HEK293 (cell line): ENCODE results near the gene PRTG.
A peak's percentile ranks its signal among the peaks of the same experiment; 100 is the strongest.

Experiments used
- CTCF ChIA-PET: fragments of 350-600 bp; formaldehyde crosslinking; extraction: SDS; loops from one replicate; lab custom pipeline; 2021; ENCODE audit warnings: antibody characterized with exemption; lab: Yijun Ruan, JAX
- POLR2A ChIA-PET: fragments of 300-600 bp; formaldehyde crosslinking; extraction: SDS; loops from one replicate; lab custom pipeline; 2020; ENCODE audit warnings: antibody characterized with exemption, inconsistent platforms; lab: Yijun Ruan, JAX
- H3K27ac ChIP-seq: fragments of 200-500 bp; sonication (Bioruptor generic); 2 replicates; pipeline ENCODE4 v1.5.1; 2014; ENCODE audit warnings: low read depth, low read length, control low read depth, inconsistent platforms; ENCODE audit errors: extremely low read depth
- H3K36me3 ChIP-seq, 2 experiments: fragments of 200-500 bp in 1 of 2; sonication (Bioruptor generic) in 1 of 2; 1 replicate in 1 of 2; 2 replicates in 1 of 2; pipeline ENCODE4 v1.5.1; 2014 to 2017; ENCODE audit warnings: inconsistent platforms in 2 of 2, low read length in 2 of 2; ENCODE audit not compliant: control insufficient read depth in 2 of 2, insufficient read depth in 1 of 2
- H3K4me1 ChIP-seq: fragments of 200-500 bp; sonication (Bioruptor generic); 2 replicates; pipeline ENCODE4 v1.5.1; 2014; ENCODE audit warnings: mild to moderate bottlenecking, low read length, inconsistent platforms; ENCODE audit not compliant: control insufficient read depth, insufficient read depth
- H3K4me3 ChIP-seq: 2 replicates; pipeline ENCODE4 v1.5.1; 2011; ENCODE audit warnings: low read depth, mild to moderate bottlenecking, control low read depth, low read length, moderate library complexity
- H3K9me3 ChIP-seq: fragments of 200-500 bp; sonication (Bioruptor generic); 2 replicates; pipeline ENCODE4 v1.5.1; 2014; ENCODE audit warnings: low read depth, low read length, inconsistent platforms; ENCODE audit not compliant: control insufficient read depth, insufficient read depth
- ELK4 ChIP-seq: IDR thresholded peaks from 2 replicates; pipeline ENCODE4 v1.6.1; 2011; ENCODE audit warnings: mild to moderate bottlenecking, low read depth, low read length, borderline replicate concordance
- GLI4 ChIP-seq: fragments of 450-650 bp; formaldehyde crosslinking; IDR thresholded peaks from 2 replicates; pipeline ENCODE4 v1.5.1; 2016; ENCODE audit warnings: missing biosample characterization, missing genetic modification characterization
- KLF17 ChIP-seq: fragments of 450-650 bp; formaldehyde crosslinking; IDR thresholded peaks from 2 replicates; pipeline ENCODE4 v1.5.1; 2016; ENCODE audit warnings: missing biosample characterization, missing genetic modification characterization
- PATZ1 ChIP-seq: fragments of 450-650 bp; formaldehyde crosslinking; IDR thresholded peaks from 2 replicates; pipeline ENCODE4 v1.5.1; 2016; ENCODE audit warnings: missing biosample characterization, missing genetic modification characterization
- PRDM6 ChIP-seq: fragments of 450-650 bp; formaldehyde crosslinking; IDR thresholded peaks from 2 replicates; pipeline ENCODE4 v1.5.1; 2017; ENCODE audit warnings: missing biosample characterization, missing genetic modification characterization
- REST ChIP-seq: fragments of 450-650 bp; formaldehyde crosslinking; IDR thresholded peaks from 2 replicates; pipeline ENCODE4 v1.5.1; 2016; ENCODE audit warnings: missing biosample characterization, missing genetic modification characterization
- SP7 ChIP-seq: fragments of 450-650 bp; formaldehyde crosslinking; IDR thresholded peaks from 2 replicates; pipeline ENCODE4 v1.5.1; 2016; ENCODE audit warnings: missing biosample characterization, missing genetic modification characterization
- ZBTB1 ChIP-seq: fragments of 450-650 bp; formaldehyde crosslinking; IDR thresholded peaks from 2 replicates; pipeline ENCODE4 v1.5.1; 2016; ENCODE audit warnings: missing biosample characterization, missing genetic modification characterization
- ZBTB20 ChIP-seq: fragments of 450-650 bp; formaldehyde crosslinking; IDR thresholded peaks from 2 replicates; pipeline ENCODE4 v1.5.1; 2016; ENCODE audit warnings: missing biosample characterization, missing genetic modification characterization
- ZBTB8A ChIP-seq: fragments of 450-650 bp; formaldehyde crosslinking; IDR thresholded peaks from 2 replicates; pipeline ENCODE4 v1.5.1; 2016; ENCODE audit warnings: missing biosample characterization, missing genetic modification characterization
- ZFP3 ChIP-seq: fragments of 450-650 bp; formaldehyde crosslinking; IDR thresholded peaks from 2 replicates; pipeline ENCODE4 v1.5.1; 2016; ENCODE audit warnings: low read depth, missing biosample characterization, missing genetic modification characterization
- ZNF146 ChIP-seq: fragments of 450-650 bp; formaldehyde crosslinking; IDR thresholded peaks from 2 replicates; pipeline ENCODE4 v1.5.1; 2016; ENCODE audit warnings: missing biosample characterization, missing genetic modification characterization
- ZNF184 ChIP-seq: fragments of 450-650 bp; IDR thresholded peaks from 2 replicates; pipeline ENCODE4 v1.5.1; 2018; ENCODE audit warnings: missing biosample characterization, mild to moderate bottlenecking, missing genetic modification characterization
- ZNF23 ChIP-seq: fragments of 450-650 bp; formaldehyde crosslinking; IDR thresholded peaks from 2 replicates; pipeline ENCODE4 v1.5.1; 2016; ENCODE audit warnings: missing biosample characterization, missing genetic modification characterization, borderline replicate concordance
- ZNF37A ChIP-seq: fragments of 450-650 bp; IDR thresholded peaks from 2 replicates; pipeline ENCODE4 v1.5.1; 2018; ENCODE audit warnings: missing biosample characterization, missing genetic modification characterization
- ZNF423 ChIP-seq: fragments of 450-650 bp; formaldehyde crosslinking; IDR thresholded peaks from 2 replicates; pipeline ENCODE4 v1.5.1; 2016; ENCODE audit warnings: missing biosample characterization, missing genetic modification characterization
- ZNF518A ChIP-seq: fragments of 450-650 bp; formaldehyde crosslinking; conservative IDR thresholded peaks from 2 replicates; pipeline ENCODE4 v1.5.1; 2016; ENCODE audit warnings: low read depth, missing biosample characterization, missing genetic modification characterization
- ZNF768 ChIP-seq: fragments of 450-650 bp; formaldehyde crosslinking; IDR thresholded peaks from 2 replicates; pipeline ENCODE4 v1.5.1; 2018; ENCODE audit warnings: missing biosample characterization, mild to moderate bottlenecking, missing genetic modification characterization
- ZNF791 ChIP-seq: fragments of 450-650 bp; formaldehyde crosslinking; IDR thresholded peaks from 2 replicates; pipeline ENCODE4 v1.5.1; 2016; ENCODE audit warnings: missing biosample characterization, missing genetic modification characterization

The PRTG gene

GRCh38 chr15:55770806-55771205 lies 27.9 kb upstream of the PRTG start:
- no peak overlapping the region for H3K4me3 ChIP-seq
- no peak for TF ChIP-seq ZNF423 (tag by site-specific recombination)
- TF ChIP-seq ZNF768 (tag by site-specific recombination): no peak
- TF ChIP-seq ZBTB20: no peak
- no peak for TF ChIP-seq ZNF518A (tag by site-specific recombination)
- no peak for TF ChIP-seq GLI4 (tag by site-specific recombination)
- no peak for TF ChIP-seq ZNF37A
- no peak for TF ChIP-seq ZNF146 (tag by site-specific recombination)
- no peak for TF ChIP-seq REST (tag by site-specific recombination)
- no peak for TF ChIP-seq ELK4
- TF ChIP-seq KLF17 (tag by site-specific recombination): no peak
- TF ChIP-seq ZNF23 (tag by site-specific recombination): no peak
- TF ChIP-seq ZBTB1 (tag by site-specific recombination): no peak
- TF ChIP-seq, all 188 proteins: peak for 0
- no peaks in the 10 kb centered on the region for H3K36me3 ChIP-seq
- no peaks in the 10 kb centered on the region for H3K9me3 ChIP-seq
- no peaks in the 10 kb centered on the region for H3K4me1 ChIP-seq
- POLR2A ChIA-PET: no interaction called here
- H3K27ac ChIP-seq: no peak overlapping the region
- CTCF ChIA-PET: interaction anchor here (0.7 kb wide), 1 partner anchor 29 kb away, joined by 5 read pairs; no protein-coding TSS in a partner anchor

GRCh38 chr15:55770261-55770660 lies 27.3 kb upstream of the PRTG start:
- Histone ChIP-seq H3K36me3 (no peaks in the 10 kb centered on the region), H3K27ac (no peak overlapping the region), H3K4me3 (no peak overlapping the region), H3K9me3 (no peaks in the 10 kb centered on the region), H3K4me1 (no peaks in the 10 kb centered on the region)
- ChIA-PET CTCF (interaction anchor here (0.9 kb wide), 1 partner anchor 10 kb away, joined by 3 read pairs; no protein-coding TSS in a partner anchor), POLR2A (no interaction called here)
- TF ChIP-seq ZBTB8A (tag by site-specific recombination) (peak; percentile 35; the same call in 1 of the 2 replicates), ZFP3 (no peak), PRDM6 (tag by site-specific recombination) (peak; percentile 24; the same call in 1 of the 2 replicates), ZNF791 (tag by site-specific recombination) (no peak), PATZ1 (no peak), SP7 (peak; percentile 72), ZNF184 (no peak)
